Loucy (cell line): ENCODE data around the gene NPIPA7.
"Not testable (repeated sequence)": the region's sequence is repeated elsewhere in the genome, so short reads cannot be mapped to it uniquely, and the experiment has no call there.

ENCODE experiments used
- EZH2phosphoT487 ChIP-seq: fragments of 200-600 bp; IDR thresholded peaks from 2 replicates; pipeline ENCODE4 v1.6.1; 2018; ENCODE audit warnings: antibody characterized with exemption, mild to moderate bottlenecking, moderate library complexity, borderline replicate concordance
- TF ChIP-seq, protein P1 (sequence below): fragments of 200-600 bp; sonication (generic); conservative IDR thresholded peaks from 2 replicates; pipeline ENCODE4 v1.5.1; 2014; ENCODE audit warnings: mild to moderate bottlenecking, antibody characterized with exemption, low read length

DNA sequence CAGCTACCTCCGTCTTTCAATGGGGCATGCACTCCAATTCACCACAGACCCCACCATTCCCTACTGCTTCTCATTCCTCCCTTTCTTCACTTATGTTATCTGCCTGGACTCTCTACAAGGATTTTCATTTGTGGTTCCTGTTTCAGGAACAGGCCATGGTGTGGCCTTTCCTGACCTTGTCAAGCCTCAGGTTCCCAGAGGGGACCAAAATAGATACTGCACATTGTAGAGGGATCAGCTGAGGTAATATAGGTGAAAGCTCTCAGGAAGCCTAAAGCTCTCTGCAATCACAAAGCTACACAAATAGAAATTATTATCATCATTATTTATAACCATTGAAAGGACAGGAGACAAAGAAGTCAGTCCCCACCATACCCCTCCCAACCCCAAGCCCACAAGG lies 41.6 kb downstream of the NPIPA7 start:
- TF ChIP-seq, protein P1, sequence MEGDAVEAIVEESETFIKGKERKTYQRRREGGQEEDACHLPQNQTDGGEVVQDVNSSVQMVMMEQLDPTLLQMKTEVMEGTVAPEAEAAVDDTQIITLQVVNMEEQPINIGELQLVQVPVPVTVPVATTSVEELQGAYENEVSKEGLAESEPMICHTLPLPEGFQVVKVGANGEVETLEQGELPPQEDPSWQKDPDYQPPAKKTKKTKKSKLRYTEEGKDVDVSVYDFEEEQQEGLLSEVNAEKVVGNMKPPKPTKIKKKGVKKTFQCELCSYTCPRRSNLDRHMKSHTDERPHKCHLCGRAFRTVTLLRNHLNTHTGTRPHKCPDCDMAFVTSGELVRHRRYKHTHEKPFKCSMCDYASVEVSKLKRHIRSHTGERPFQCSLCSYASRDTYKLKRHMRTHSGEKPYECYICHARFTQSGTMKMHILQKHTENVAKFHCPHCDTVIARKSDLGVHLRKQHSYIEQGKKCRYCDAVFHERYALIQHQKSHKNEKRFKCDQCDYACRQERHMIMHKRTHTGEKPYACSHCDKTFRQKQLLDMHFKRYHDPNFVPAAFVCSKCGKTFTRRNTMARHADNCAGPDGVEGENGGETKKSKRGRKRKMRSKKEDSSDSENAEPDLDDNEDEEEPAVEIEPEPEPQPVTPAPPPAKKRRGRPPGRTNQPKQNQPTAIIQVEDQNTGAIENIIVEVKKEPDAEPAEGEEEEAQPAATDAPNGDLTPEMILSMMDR, result not testable (repeated sequence)
- not testable (repeated sequence) for TF ChIP-seq EZH2phosphoT487
